Neural crest cell (in vitro differentiated cells): ENCODE measurements around the gene TFDP3. TPM values are rescaled to one million over a fixed set of nuclear protein-coding genes. Genes with fewer than 3 reads are reported as not detected.

ENCODE experiments used
- DNase-seq: peaks from one replicate; pipeline ENCODE4 v3.0.0; 2021; ENCODE audit warnings: low read depth, mixed read lengths, low spot score
- H3K27ac Mint-ChIP-seq: one replicate; pipeline ENCODE4 v1.8.0; 2021; ENCODE audit warnings: mild to moderate bottlenecking, mixed read lengths; ENCODE audit not compliant: unreplicated experiment
- H3K27me3 Mint-ChIP-seq: 2 replicates; pipeline ENCODE4 v1.8.0; 2021; ENCODE audit warnings: low read depth, mild to moderate bottlenecking, mixed read lengths
- H3K36me3 Mint-ChIP-seq: 2 replicates; pipeline ENCODE4 v1.8.0; 2021; ENCODE audit warnings: low read depth, mild to moderate bottlenecking, mixed read lengths
- H3K4me1 Mint-ChIP-seq: 2 replicates; pipeline ENCODE4 v1.8.0; 2021; ENCODE audit warnings: mixed read lengths
- H3K4me3 Mint-ChIP-seq: one replicate; pipeline ENCODE4 v1.8.0; 2021; ENCODE audit warnings: mild to moderate bottlenecking, mixed read lengths
- H3K9me3 Mint-ChIP-seq: 2 replicates; pipeline ENCODE4 v1.8.0; 2021; ENCODE audit warnings: mixed read lengths
- CTCF ChIP-seq: fragments of 200-600 bp; sonication (generic); conservative IDR thresholded peaks from 2 replicates; pipeline ENCODE4 v1.5.0; 2021; ENCODE audit warnings: antibody characterized with exemption, mild to moderate bottlenecking
- long read RNA-seq: library from polyadenylated mRNA; unstranded; transcript quantifications from one replicate; pipeline ENCODE4 v2.0.0, GENCODE V29; 2020
- total RNA-seq: library from RNA; stranded (reverse); gene quantifications from 2 replicates; pipeline ENCODE4 v1.2.1, GENCODE V29; 2021

The TFDP3 gene
- total RNA-seq = not detected in 2 replicates
- long read RNA-seq = 0 reads

- H3K4me3 Mint-ChIP-seq = no peak within 1 kb of the TSS
- no peaks in the 10 kb centered on the region for H3K4me1 Mint-ChIP-seq
- no peak for TF ChIP-seq CTCF
- DNase-seq = no peak
- no peaks in the 10 kb centered on the region for H3K9me3 Mint-ChIP-seq
- no peaks in the 10 kb centered on the region for H3K36me3 Mint-ChIP-seq
- peak within 1 kb of the TSS; percentile 69 for H3K27ac Mint-ChIP-seq
- H3K27me3 Mint-ChIP-seq = no peaks in the 10 kb centered on the region
Measured at GRCh38 chrX:133218329-133218728, at the start of gene TFDP3. TFDP3 (minus strand) TSS chrX:133218354; CDS start chrX:133218259, 95 bp downstream.

GRCh38 chrX:133267621-133268020, 49.5 kb upstream of the TFDP3 start:
- no peak overlapping the region for H3K4me3 Mint-ChIP-seq
- no peak for DNase-seq
- no peak for TF ChIP-seq CTCF
- H3K36me3 Mint-ChIP-seq = no peaks in the 10 kb centered on the region
- H3K27me3 Mint-ChIP-seq = peaks cover 24% of the 10 kb centered on the region
- H3K27ac Mint-ChIP-seq = no peak overlapping the region
- H3K9me3 Mint-ChIP-seq = no peaks in the 10 kb centered on the region
- H3K4me1 Mint-ChIP-seq = peaks cover 42% of the 10 kb centered on the region

GRCh38 chrX:133265331-133265730, 47.2 kb upstream of the TFDP3 start:
- Mint-ChIP-seq H3K4me3 (peak overlapping the region; percentile 60), H3K9me3 (no peaks in the 10 kb centered on the region), H3K27ac (no peak overlapping the region), H3K36me3 (no peaks in the 10 kb centered on the region), H3K27me3 (peaks cover 41% of the 10 kb centered on the region), H3K4me1 (peaks cover 42% of the 10 kb centered on the region)
- no peak for TF ChIP-seq CTCF
- peak; percentile 64 for DNase-seq

- H3K27me3 Mint-ChIP-seq = peaks cover 47% of the 10 kb centered on the region
- H3K4me3 Mint-ChIP-seq = no peak overlapping the region
- no peak for DNase-seq
- H3K4me1 Mint-ChIP-seq = peaks cover 19% of the 10 kb centered on the region
- no peak overlapping the region for H3K27ac Mint-ChIP-seq
- no peak for TF ChIP-seq CTCF
- no peaks in the 10 kb centered on the region for H3K36me3 Mint-ChIP-seq
- no peaks in the 10 kb centered on the region for H3K9me3 Mint-ChIP-seq
Measured at GRCh38 chrX:133258481-133258880, 40.3 kb upstream of the TFDP3 start.

- Mint-ChIP-seq H3K9me3 (no peaks in the 10 kb centered on the region), H3K4me1 (peaks cover 45% of the 10 kb centered on the region), H3K4me3 (no peak overlapping the region), H3K27me3 (peaks cover 16% of the 10 kb centered on the region), H3K36me3 (no peaks in the 10 kb centered on the region), H3K27ac (no peak overlapping the region)
- no peak for DNase-seq
- TF ChIP-seq CTCF = no peak
Measured at GRCh38 chrX:133254666-133255065, 36.5 kb upstream of the TFDP3 start.

- Mint-ChIP-seq H3K4me3 (no peak overlapping the region), H3K36me3 (peaks cover 9% of the 10 kb centered on the region)
Measured at GRCh38 chrX:133251204-133251603, 33.0 kb upstream of the TFDP3 start.

More at GRCh38 chrX:133251204-133251603, 33.0 kb upstream of the TFDP3 start:
- H3K27ac Mint-ChIP-seq = no peak overlapping the region
- peaks cover 10% of the 10 kb centered on the region for H3K9me3 Mint-ChIP-seq
- peaks cover 55% of the 10 kb centered on the region for H3K4me1 Mint-ChIP-seq
- no peaks in the 10 kb centered on the region for H3K27me3 Mint-ChIP-seq
- DNase-seq = no peak
- no peak for TF ChIP-seq CTCF
